AG04450 (cell line): ENCODE results near the gene ZNF207. TPM values are rescaled to one million over a fixed set of nuclear protein-coding genes. Genes with fewer than 3 reads are reported as not detected.
"Not testable (repeated sequence)": the region's sequence is repeated elsewhere in the genome, so short reads cannot be mapped to it uniquely, and the experiment has no call there.

ENCODE experiments used
- CTCF ChIA-PET: fragments of 300-600, 350-600 bp; formaldehyde crosslinking; extraction: SDS; loops from one replicate; lab custom pipeline; 2022; ENCODE audit warnings: antibody characterized with exemption, inconsistent platforms; lab: Charles Lee
- POLR2A ChIA-PET: fragments of 350-600 bp; formaldehyde crosslinking; extraction: SDS; loops from one replicate; lab custom pipeline; 2021; ENCODE audit warnings: antibody characterized with exemption, inconsistent platforms; lab: Yijun Ruan, JAX
- DNase-seq: peaks from one replicate; pipeline ENCODE4 v3.0.0-alpha.2; 2011; ENCODE audit warnings: low read depth, low spot score
- H3K27ac ChIP-seq: one replicate; pipeline ENCODE4 v1.5.1; 2012; ENCODE audit warnings: low read depth, low read length, control low read depth
- H3K27me3 ChIP-seq: one replicate; pipeline ENCODE4 v1.6.0; 2012; ENCODE audit warnings: low read length; ENCODE audit not compliant: control insufficient read depth, insufficient read depth
- H3K4me3 ChIP-seq: 2 replicates; pipeline ENCODE4 v1.5.1; 2011; ENCODE audit warnings: mild to moderate bottlenecking, low read depth, low read length, control low read depth
- H3K9me3 ChIP-seq: 2 replicates; pipeline ENCODE4 v1.5.1; 2012; ENCODE audit warnings: low read length; ENCODE audit not compliant: control insufficient read depth, insufficient read depth
- CTCF ChIP-seq: IDR thresholded peaks from 2 replicates; pipeline ENCODE4 v1.5.1; 2011; ENCODE audit warnings: low read depth, low read length, control low read depth, inconsistent platforms
- polyA plus RNA-seq: library from polyadenylated mRNA; depleted of rRNA; stranded (reverse); fragments of >200 nt; gene quantifications from 2 replicates; pipeline ENCODE4 v1.2.3, GENCODE V29; 2011

ZNF207 gene
- polyA plus RNA-seq, 1 experiment, result 239 TPM

- POLR2A ChIA-PET, result no interaction called here
- Histone ChIP-seq H3K9me3 (no peaks in the 10 kb centered on the region), H3K4me3 (no peak overlapping the region), H3K27ac (no peak overlapping the region), H3K27me3 (no peaks in the 10 kb centered on the region)
- DNase-seq, result no peak
- CTCF ChIA-PET, result interaction anchor here (1.0 kb wide), 1 partner anchor 10 kb away, joined by 4 read pairs; no protein-coding TSS in a partner anchor
- no peak for TF ChIP-seq CTCF
Observed at GRCh38 chr17:32388613-32389459, 38.9 kb downstream of the ZNF207 start.

- no peaks in the 10 kb centered on the region for H3K9me3 ChIP-seq
- H3K27ac ChIP-seq, result no peak overlapping the region
- TF ChIP-seq CTCF, result no peak
- POLR2A ChIA-PET, result no interaction called here
- H3K27me3 ChIP-seq, result no peaks in the 10 kb centered on the region
- no peak for DNase-seq
- CTCF ChIA-PET, result no interaction called here
- no peak overlapping the region for H3K4me3 ChIP-seq
Observed at GRCh38 chr17:32393904-32394303, 43.9 kb downstream of the ZNF207 start.

- ChIA-PET POLR2A (interaction anchor here (0.7 kb wide), 2 partner anchors 24 to 144 kb away, joined by 5 to 8 read pairs; no protein-coding TSS in a partner anchor), CTCF (interaction anchor here (1.5 kb wide), 1 partner anchor 48 kb away, joined by 7 read pairs; the partner anchor contains the start of gene PSMD11)
- Histone ChIP-seq H3K27me3 (no peaks in the 10 kb centered on the region), H3K9me3 (no peaks in the 10 kb centered on the region), H3K27ac (no peak overlapping the region), H3K4me3 (no peak overlapping the region)
- TF ChIP-seq CTCF, result no peak
- no peak for DNase-seq
Observed at GRCh38 chr17:32396343-32396742, 46.4 kb downstream of the ZNF207 start.

GRCh38 chr17:32398946-32399345 is 49.0 kb downstream of the ZNF207 start:
- TF ChIP-seq CTCF, result no peak
- H3K27me3 ChIP-seq, result no peaks in the 10 kb centered on the region
- no peak for DNase-seq
- CTCF ChIA-PET, result interaction anchor here (1.1 to 1.3 kb wide), 2 partner anchors 9 to 45 kb away, joined by 4 to 5 read pairs; partner anchors contain the start of gene PSMD11
- H3K4me3 ChIP-seq, result no peak overlapping the region
- no peak overlapping the region for H3K27ac ChIP-seq
- H3K9me3 ChIP-seq, result no peaks in the 10 kb centered on the region
- POLR2A ChIA-PET, result interaction anchor here (0.7 kb wide), 1 partner anchor 42 kb away, joined by 3 read pairs; no protein-coding TSS in a partner anchor

- H3K4me3 ChIP-seq, H3K9me3 ChIP-seq, POLR2A ChIA-PET, DNase-seq, CTCF ChIA-PET, H3K27me3 ChIP-seq, H3K27ac ChIP-seq: not testable (repeated sequence)
Observed at GRCh38 chr17:32410085-32410484, 60.1 kb downstream of the ZNF207 start.
